Stimulated activated CD8-positive, alpha-beta memory T cell treated with anti-CD3 and anti-CD28 coated beads, Interleukin-12 subunit alpha, Interleukin-12 subunit beta, amount 100 ng/mL, for 24 hours (primary cell): ENCODE measurements around the gene TSHZ2.
"Not testable (repeated sequence)": the region's sequence is repeated elsewhere in the genome, so short reads cannot be mapped to it uniquely, and the experiment has no call there.

Source experiments
- DNase-seq: peaks from one replicate; pipeline ENCODE4 v3.0.0-alpha.2; 2020; ENCODE audit errors: extremely low read depth

TSHZ2 gene

DNA sequence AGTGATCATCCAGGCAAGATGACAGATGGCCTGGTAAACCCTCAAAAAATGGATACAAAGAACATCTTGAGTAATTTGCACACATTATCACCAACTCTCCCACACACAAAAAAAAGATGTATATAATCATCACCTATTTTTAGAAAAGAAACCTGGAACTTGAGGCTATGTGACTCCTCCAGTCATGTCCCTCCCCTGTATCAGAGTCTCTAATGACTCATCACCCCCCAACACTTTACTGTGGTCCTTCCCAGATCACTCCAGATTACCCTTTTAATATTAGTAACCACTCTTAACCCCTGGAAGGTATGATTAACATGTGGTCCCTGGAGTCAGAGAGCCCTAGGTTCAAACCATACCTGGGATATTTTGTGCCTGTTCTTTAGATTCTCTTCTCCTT is 476.7 kb downstream of the TSHZ2 start:
- DNase-seq = no peak

DNA sequence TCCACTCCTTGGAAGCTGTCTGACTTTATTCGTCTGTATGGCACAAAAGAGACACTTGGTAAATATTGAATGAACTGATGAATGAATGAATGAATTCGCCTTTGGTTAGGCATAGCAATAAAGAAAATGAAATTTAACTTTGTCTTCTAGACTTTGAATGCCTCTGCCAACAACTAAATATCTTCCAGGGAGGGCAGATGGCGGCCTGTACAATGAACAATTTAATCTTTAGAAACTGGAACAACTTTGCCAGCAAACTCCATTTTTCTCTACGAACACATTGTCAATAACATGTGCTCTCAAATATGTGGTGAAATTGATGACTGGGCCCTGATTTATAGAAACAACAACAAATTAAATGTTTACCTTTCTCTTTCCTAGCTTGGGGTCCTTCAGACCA is 480.9 kb downstream of the TSHZ2 start:
- no peak for DNase-seq

DNA sequence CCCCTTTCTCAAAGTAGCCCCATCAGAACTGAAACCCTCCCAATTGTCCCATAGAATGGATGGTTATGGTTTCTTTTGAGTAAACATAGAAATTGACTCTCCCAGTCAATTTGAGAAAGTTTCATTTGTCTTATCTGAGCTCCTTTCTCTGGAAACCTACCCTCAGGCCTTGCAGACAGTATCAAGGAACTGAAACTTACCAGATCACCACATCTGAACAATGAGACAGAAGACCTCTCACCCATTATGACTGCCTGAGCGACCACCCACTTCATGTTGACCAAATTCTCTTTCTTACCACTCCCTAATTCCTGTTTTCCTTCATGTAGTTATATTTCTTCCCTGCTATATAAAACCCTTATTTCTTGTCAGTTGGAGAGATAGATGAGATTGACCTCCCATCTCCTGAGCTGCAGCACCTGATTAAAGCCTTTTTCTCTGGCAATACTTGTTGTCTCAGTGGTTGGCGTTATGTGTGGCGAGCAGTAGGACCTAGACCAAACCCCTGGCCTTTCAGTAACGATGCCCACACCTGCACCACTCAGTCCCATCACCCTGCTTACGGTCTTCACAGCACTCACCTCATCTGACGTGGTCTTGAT is 482.6 kb downstream of the TSHZ2 start:
- no peak for DNase-seq

- DNase-seq = no peak
Observed at GRCh38 chr20:53463101-53463972, 491.2 kb downstream of the TSHZ2 start.

GRCh38 chr20:53466279-53466678 is 494.1 kb downstream of the TSHZ2 start:
- DNase-seq = no peak

DNA sequence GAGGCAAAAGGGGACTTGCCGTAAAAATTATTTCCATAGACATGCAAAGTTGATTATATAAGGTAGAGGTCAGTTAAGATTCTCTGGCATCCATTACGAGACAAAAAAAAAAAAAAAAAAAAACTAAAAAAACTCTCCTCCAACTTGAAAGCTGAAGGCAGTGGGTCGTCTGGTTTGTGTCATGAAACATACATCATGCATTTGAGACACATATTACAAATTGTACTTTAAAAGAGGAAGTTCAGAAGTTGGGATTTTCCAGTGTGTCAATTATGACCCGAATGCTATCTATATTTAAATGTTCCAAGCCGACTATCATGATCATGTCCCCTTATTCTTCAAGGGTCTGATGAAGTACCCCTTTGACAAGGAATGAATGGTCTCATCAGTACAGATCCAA is 496.4 kb downstream of the TSHZ2 start:
- no peak for DNase-seq

DNA sequence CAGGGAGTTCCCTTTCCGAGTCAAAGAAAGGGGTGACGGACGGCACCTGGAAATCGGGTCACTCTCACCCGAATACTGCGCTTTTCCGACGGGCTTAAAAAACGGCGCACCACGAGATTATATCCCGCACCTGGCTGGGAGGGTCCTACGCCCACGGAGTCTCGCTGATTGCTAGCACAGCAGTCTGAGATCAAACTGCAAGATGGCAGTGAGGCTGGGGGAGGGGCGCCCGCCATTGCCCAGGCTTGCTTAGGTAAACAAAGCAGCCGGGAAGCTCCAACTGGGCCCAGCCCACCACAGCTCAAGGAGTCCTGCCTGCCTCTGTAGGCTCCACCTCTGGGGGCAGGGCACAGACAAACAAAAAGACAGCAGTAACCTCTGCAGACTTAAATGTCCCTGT is 500.7 kb downstream of the TSHZ2 start:
- DNase-seq = not testable (repeated sequence)

- DNase-seq = no peak
Observed at GRCh38 chr20:53480913-53481312, 508.8 kb downstream of the TSHZ2 start.

- no peak for DNase-seq
Observed at GRCh38 chr20:53487461-53488200, 515.5 kb downstream of the TSHZ2 start.

DNA sequence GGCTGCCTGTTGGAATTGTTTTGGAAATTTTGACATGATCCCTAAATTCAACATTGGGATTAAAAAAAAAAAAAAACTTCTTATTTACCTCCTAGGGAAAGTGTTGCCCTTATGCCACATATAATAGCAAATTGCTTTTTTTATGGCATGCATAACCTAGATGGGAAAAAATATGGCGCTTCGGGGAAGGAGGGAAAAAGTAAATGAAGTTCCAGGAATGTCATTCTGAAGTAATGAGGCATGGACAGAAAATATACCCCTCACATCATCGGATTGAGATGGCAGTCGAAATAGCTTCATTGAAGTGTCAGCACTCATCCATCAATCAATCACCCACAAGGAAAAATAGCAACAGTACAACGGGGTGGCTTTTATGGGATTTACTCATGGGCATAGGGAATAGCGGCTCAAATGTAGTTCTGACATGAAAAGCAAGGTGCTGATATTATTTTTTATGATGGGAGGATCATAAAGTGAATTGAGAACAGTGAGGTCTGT is 516.7 kb downstream of the TSHZ2 start:
- DNase-seq = no peak

DNA sequence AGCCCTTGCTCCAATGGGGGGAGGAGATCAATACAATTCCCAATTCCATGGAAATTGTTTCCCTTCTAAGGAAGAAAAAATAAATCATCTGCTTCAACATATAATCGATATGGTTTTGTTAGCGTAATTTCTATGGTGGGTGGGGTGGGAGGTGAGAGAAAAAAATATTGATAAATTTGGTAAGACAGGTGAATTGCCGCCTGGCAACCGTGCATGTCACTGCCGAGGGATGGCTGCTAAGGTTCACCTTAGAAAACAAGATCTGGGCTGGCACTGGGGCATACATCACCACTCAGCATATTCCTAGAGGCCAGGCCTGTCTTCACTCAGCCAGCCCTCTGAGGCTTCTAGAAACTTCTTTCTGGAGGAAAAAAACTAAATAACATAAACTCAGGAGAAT is 517.4 kb downstream of the TSHZ2 start:
- DNase-seq = no peak

DNA sequence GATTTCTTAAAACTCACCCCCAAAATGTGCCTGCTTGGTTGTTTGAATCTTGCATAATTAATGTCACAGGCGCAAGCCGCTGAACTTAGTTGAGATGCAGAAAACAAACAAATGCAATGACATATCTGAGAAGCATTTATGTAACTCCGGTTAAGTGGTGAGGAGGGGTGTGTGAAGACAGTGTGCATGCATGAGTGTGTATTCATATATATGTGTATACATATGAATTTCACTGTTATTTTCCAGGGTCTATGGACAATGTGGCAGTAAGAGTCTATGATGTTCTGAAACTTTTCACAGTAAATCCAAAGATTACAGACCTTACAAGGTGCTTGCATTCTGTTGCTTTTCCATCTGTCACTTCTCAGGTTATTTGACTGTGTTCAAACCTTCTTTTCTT is 518.5 kb downstream of the TSHZ2 start:
- DNase-seq = no peak

GRCh38 chr20:53491462-53491861 is 519.3 kb downstream of the TSHZ2 start:
- no peak for DNase-seq

- DNase-seq = no peak
Observed at GRCh38 chr20:53492212-53492611, 520.1 kb downstream of the TSHZ2 start.

DNA sequence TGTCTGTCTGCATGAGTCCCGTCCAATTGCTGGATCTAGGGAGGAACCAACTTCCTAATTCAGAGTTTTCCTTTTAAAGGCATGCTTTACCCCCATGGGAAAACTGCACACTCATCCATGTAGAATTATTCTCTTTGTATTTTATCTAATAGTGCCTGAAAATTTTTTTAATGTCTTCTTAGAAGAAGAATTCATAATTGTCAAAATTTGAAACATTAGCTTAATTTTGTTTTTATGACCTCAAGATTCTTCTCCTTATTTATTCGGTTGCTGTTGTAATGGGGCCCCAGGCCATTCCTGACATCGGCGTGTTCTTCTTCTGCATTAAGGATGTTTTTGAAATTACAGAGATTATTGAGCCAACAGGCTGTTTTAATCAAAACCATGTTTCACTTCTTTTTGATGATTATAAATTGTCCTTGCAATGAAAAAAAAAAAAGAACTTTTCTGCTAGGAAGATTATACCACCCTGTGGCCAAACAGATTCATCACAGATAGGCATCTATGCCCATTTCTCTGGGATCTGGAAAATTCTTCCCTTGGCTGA is 521.2 kb downstream of the TSHZ2 start:
- no peak for DNase-seq

- no peak for DNase-seq
Observed at GRCh38 chr20:53494753-53495152, 522.6 kb downstream of the TSHZ2 start.

- DNase-seq = no peak
Observed at GRCh38 chr20:53495398-53496092, 523.4 kb downstream of the TSHZ2 start.

- DNase-seq = no peak
Observed at GRCh38 chr20:53497246-53497645, 525.1 kb downstream of the TSHZ2 start.

DNA sequence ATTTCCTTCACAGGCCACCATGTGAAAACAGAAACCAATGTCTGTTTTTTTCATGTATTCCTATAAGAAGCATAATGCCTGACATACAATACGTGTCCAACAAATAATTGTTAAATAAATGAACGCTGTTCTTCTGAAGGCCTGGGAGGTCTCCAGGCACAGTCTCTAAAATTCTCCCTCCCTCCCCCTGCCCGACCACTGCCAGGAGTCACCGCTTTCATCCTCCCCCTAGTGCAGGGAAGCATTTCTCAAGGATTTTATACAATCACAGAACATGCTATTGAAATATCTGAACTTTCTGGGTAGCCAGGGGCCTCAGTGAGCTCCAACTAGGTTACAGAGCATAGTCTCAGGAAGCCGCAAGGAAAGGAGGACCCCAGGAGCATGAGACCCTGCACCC is 526.2 kb downstream of the TSHZ2 start:
- DNase-seq = no peak

- no peak for DNase-seq
Observed at GRCh38 chr20:53500651-53501050, 528.5 kb downstream of the TSHZ2 start.

GRCh38 chr20:53502820-53503219 is 530.7 kb downstream of the TSHZ2 start:
- DNase-seq = no peak

DNA sequence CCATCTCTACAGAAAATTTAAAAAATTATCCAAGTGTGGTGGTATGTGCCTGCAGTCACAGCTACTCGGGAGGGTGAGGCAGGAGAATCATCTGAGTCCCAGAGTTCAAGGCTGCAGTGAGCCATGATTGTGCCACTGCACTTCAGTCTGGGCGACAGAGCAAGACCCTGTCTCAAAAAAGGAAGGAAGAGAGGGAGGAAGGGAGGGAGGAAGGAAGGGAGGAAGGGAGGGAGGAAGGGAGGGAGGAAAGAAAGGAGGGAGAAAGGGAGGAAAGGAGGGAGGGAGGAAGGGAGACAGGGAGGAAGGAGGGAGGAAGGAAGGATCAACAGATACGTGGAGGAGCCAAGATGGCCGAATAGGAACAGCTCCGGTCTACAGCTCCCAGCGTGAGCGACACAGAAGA is 531.4 kb downstream of the TSHZ2 start:
- no peak for DNase-seq
